GM21737 (cell line): ENCODE data around the gene SELENOT.
"Not testable (repeated sequence)": the region's sequence is repeated elsewhere in the genome, so short reads cannot be mapped to it uniquely, and the experiment has no call there.

Experiments
- ATAC-seq: cut with Tn5 transposase; IDR thresholded peaks from one replicate; pipeline ENCODE4 v1.9.1; 2021; ENCODE audit warnings: mild to moderate bottlenecking, moderate library complexity; ENCODE audit not compliant: unreplicated experiment

The SELENOT gene

DNA sequence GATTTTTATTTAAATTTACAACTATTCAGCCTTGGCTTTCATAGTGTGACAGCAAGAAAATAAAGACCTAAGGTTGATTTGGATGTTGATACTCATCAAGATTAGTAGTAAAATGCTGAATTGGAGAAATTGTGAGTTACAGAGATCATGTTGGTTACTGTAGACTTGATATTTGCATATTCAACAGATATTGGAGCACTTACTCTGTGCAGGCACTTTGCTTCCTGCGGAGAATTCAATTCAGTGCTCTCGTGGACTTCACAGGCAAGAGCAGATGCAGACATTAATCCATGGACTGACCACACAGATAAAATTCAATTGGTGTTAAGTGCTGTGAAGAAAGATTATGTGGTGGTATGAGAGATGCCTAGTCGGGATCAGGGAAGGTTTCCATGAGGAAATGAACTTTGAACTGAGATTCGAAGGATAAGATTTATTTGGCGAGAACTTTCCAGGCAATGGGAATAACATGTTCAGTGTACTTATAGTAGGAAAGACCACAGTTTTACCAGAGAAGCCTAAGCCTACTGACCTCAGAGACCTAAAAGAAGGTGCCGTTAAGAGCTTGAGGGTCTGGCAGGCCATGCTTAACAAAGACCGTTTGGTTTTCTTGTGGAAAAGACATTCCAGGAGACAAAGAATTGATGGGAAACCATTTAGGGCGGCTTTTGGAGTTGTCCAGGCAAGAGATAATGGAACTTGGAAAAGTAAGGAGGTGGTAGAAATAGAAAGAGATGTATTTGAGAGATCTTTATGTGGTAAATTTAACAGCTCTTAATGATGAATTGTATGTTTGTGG lies 4.3 kb downstream of the SELENOT start:
- ATAC-seq, result no peak

- no peak for ATAC-seq
Observed at GRCh38 chr3:150609988-150610387, 6.9 kb downstream of the SELENOT start.

DNA sequence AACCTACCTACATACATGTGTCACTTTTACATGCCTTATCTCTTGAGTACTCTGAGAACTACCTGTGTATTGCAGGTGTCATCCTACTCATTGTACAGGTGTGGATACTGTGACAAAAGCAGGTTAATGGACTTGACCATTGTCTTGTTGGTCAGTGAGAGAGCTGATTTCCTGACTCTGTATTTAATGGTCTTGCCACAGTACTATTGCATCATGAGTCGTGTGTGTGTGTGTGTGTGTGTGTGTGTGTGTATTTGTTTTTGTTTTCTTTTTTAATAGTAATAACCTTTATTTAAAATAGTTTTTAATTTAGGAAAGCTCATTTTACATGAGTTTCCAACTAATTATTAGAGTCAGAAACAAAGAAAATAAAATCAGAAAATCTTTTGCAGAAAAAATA lies 7.7 kb downstream of the SELENOT start:
- no peak for ATAC-seq

DNA sequence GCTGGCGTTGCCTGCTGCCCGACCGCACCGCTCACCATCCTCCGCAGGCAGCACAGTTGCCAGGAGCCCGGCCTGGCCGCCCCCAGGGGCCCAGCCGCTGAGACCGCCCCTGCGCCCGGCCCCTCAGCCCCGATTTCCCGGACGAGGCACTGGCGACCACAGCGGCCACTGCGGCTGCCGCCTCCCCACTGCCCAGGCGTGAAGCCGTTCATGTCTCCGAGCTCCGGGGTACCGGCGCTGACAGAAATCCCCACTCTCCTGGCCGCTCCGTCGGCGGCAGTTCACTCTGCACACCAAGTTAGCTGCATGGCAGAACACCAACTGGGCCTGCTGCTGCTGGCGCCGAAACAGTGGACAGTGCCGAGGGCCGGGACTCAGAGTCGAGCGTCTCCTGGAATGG lies 8.5 kb downstream of the SELENOT start:
- ATAC-seq, result no peak

DNA sequence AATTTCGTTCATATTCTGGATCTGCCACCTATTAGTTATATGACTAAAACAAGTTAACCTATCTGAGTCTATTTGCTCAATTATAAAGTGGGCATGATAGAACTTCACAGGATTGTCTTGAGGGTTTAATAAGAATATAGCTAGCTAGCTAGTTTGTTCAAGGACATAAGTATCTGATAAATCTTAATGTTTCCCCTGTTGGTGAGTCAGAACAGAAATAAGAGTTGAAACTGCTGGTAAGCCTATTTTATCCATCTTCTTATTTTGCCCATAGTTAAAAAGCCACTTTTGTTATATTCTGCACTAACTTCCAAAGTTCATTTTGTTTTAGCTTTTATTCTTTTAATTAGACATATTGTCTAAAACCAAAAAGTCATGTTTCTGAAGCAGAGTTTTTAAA lies 9.4 kb downstream of the SELENOT start:
- ATAC-seq, result no peak

DNA sequence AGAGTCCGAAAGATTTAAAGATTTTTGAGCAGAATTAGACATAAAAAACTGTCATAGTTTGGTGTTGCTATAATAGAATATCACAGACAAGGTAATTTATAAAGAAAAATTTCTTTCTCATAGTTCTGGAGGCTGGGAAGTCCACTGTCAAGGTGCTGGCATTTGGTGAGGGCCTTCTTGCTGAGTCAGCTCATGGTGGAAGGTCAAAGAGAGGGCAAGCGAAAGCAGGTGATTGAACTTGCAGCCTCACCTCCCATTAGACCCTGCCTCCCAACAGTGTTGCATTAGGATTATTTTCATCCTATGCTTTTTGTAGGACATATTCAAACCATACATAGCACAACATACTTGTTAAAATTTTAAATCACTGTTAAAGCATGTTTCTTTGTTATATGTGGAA lies 9.9 kb downstream of the SELENOT start:
- no peak for ATAC-seq

DNA sequence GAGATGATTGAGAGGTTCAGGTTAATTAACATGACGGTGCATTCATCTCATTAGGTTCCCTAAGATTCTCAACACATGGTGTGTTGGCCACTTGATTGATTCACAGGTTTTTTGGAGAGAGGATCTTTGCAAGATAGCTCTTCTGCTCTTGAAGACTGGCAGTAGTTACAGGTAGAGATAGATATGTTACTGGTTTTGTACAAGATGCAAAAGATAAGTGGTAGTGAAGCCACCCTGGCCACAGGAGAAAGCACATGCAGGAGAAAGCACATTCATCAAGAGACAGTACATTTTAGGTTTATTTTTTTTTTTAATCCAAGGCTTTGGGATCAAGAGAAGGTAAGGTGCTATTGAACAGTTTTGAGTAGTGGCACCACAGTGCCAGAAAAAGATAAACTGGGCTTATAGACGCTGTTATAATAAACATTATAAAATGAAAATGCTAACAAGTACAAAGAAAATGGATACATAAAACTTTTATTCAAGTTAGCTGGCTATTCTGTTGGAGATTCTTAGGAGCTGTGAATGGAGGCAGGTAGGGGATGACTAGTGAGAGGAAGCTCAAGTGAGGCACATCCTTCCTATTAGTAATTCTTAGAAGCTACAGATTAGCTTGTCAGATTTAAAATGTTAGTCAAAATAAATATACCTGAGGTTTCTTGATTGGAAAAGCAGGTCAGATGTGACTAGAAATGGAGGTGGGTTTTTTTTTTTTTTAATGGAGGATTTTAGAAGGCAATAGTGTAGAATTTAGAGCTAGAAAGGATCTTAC lies 10.8 kb downstream of the SELENOT start:
- ATAC-seq, result no peak

DNA sequence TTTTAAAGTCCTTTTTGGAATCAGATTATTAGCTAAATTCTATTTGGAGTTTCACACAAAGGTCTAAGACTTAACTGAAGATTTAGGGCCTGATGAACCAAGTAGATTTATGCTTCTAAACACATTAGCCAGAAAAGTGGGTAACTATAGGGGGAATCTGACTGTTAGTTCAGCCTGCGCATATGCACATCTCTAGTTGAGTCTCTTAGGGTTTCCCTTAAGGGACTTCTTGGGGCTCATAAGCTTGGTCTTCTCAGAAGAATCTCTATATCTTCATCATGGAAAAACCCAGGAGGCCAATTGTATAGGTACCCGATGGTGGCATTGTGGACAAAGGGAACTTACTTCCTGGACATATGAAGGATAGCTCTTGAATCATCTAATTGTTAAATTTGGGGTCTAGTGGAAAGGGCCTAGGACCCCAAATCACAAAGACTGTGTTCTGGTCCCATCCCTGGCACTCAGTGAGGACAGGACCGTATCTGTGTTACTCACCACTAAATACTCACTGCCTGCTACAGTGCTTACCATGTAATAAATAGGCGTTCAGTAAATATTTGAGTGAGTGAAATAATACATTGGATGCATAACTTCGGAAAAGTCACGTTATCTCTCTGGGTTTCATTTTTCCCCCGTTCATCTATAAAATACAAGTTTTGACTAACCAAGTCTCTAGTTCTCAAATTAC lies 17.0 kb downstream of the SELENOT start:
- no peak for ATAC-seq

GRCh38 chr3:150622955-150623354 lies 19.8 kb downstream of the SELENOT start:
- not testable (repeated sequence) for ATAC-seq

DNA sequence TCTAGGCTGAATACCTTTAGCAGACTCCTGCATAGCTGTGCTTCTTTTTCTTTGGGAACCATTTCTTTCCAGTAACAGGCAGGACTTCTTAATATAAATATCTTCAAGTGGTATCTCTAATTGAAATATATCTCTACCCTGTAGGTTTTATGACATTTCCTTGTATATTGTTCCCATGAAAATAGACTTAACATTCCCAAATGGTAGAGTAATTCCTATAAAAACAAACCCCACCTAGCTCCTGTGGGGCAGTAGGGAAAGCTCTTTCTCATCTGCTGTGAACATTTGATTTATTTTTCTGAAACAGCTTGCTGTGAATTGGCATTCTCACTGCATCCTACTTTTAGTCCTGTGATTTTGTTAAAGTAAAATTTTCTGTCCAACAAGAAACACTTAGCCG lies 20.8 kb downstream of the SELENOT start:
- ATAC-seq, result no peak

GRCh38 chr3:150626148-150626930 lies 23.2 kb downstream of the SELENOT start:
- ATAC-seq, result no peak

- no peak for ATAC-seq
Observed at GRCh38 chr3:150627557-150627956, 24.4 kb downstream of the SELENOT start.

DNA sequence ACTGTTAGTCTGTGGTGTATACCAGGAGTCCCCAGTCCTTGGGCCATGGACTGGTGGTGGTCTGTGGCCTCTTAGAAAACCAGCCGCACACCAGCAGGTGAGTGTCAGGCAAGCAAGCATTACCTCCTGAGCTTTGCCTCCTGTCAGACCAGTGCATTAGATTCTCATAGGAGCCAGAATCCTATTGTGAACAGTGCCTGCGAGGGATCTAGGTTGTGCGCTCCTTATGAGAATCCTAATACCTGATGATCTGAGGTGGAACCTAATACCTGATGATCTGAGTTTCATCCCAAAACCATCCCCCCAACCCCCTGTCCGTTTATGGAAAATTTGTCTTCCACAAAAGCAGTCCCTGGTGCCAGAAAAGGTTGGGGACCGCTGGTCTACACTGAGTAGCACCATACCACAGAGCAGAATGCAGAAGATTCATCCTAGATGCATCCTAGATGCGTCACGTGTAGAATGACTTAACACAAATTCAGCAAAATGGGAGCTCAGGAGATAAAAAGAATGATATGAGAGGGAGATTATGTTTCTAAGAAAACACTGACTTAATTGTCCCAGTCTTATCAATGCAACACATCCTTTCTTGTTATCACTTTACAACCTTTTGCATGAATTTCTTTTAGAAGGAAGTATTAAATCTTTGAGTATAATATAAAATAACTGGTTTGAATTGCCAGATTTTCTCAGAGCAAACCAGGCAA lies 28.5 kb downstream of the SELENOT start:
- ATAC-seq, result no peak

DNA sequence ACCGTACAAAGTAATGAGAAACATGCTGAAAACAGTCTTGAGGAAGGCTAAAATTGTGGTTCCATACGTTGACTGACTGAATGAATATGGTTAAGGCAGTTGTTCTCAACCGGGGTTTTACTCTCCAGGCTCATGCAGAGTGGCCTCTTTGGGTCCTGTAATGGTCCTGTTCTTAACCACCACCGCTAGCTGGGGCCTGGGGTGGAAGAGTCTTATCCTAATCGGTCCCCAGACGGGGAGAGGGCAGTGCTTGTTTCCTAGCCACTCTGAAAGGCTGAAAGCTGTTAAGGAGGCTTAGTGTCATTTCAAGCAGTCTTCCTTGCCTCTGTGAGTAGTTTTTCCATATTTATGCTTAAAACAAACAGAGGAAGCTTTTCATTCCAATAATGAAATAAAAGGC lies 32.0 kb downstream of the SELENOT start:
- ATAC-seq, result no peak

DNA sequence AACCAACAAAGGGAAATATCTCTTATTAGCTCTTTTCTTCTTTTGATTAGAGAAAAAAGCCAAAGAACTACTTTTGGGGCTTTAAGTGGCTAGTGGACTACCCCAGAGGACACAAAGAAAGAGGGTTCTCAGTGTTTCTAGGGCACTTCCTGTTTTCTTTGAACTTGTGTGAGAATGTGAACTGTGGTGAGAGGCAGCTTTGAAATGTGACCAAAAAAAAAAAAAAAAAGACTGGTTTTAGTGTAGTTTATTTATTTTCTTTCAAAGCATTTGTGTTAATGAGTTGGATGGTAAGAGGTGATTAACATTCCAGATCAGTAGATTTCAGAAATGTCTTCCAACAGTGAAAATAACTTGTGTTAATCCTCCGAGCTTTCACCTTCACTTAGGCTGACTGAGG lies 32.4 kb downstream of the SELENOT start:
- peak; percentile 60 for ATAC-seq

DNA sequence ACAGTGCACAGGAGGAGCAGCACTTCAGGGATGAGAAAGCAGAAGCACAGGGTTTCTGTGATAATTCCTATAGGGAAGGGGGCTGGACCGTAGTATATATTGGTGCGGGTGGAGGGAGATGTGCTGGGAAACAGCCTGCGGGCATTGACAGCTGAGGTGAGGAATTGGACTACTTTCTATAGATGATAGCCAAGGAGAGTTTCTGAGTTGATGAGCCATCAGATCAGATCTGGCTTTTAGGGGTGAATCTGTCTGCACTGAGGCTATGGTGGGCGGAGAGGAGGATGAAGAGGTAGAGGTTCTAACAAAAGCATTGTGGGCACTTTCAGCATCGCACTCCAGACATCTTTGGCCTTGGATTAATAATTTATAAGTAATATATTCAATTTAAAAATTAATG lies 33.1 kb downstream of the SELENOT start:
- no peak for ATAC-seq

- ATAC-seq, result no peak
Observed at GRCh38 chr3:150639262-150639661, 36.1 kb downstream of the SELENOT start.

DNA sequence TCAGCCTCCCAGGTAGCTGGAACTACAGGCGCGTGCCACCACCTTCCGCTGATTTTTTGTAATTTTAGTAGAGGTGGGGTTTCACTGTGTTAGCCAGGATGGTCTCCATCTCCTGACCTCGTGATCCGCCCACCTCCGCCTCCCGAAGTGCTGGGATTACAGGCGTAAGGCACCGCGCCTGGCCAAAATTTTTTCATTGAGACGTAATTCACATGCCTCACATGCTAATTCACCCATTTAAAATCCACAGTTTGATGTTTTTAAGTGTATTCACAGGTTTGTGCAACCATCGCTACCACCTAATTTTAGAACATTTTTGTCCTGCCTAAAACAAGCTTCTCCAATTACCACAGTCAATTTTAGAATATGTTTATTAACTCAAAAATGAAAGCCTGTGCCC lies 37.1 kb downstream of the SELENOT start:
- no peak for ATAC-seq

DNA sequence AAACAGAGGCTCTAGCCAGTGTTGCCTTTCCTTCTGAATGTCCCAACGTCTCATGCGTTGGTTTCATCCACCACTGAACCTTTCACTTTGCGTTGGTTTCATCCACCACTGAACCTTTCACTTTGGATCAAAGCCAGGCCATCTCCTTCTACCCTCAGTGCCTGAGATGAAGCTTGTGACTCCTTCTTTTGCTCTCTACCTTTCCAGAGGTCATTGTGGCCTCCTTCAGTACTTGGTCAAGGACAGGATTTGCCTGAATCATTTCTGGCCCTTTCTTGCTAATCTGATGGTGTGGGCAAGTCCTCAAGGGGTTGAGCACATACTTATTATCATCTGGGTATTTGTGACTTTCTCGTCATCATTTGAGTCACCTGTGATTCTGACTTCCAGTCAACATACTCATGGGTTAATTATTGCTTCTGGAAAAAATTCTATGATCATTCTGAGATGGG lies 50.0 kb downstream of the SELENOT start:
- ATAC-seq, result peak; percentile 55

DNA sequence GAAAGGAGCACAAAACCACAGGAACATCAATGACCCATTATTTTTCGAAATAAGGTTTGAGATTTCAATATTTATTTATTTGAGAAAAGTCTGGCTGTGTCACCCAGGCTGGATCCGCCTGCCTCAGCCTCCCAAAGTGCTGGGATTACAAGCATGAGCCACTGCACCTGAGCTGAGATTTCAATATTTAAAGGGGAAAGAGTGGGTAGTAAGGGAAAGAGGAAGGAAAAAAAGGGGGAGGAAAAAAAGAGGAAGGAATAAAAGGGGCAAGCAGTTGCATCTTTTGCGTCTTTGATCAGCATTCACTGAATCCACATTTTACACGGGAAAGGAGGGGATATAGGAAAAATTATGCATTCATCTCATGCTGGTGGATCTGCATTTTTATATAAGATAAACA lies 53.2 kb downstream of the SELENOT start:
- ATAC-seq, result no peak
